GM12878 (cell line): ENCODE measurements around the gene EPHB2.

Experiments used
- CHD1 ChIP-seq: IDR thresholded peaks from 2 replicates; pipeline ENCODE4 v1.6.1; 2012; ENCODE audit warnings: low read depth, low read length, improper control_type of control experiment
- CTCF ChIP-seq, 3 experiments: IDR thresholded peaks in 2 of 3; conservative IDR thresholded peaks in 1 of 3; 2 replicates each; pipeline ENCODE4 v1.5.1; 2011; ENCODE audit warnings: low read depth in 3 of 3, low read length in 3 of 3, mild to moderate bottlenecking in 3 of 3, control low read depth in 2 of 3, moderate library complexity in 2 of 3, inconsistent platforms in 1 of 3, mixed read lengths in 1 of 3; ENCODE audit not compliant: control insufficient read depth in 2 of 3, insufficient read depth in 1 of 3; ENCODE audit errors: extremely low read depth in 1 of 3
- JUNB ChIP-seq: IDR thresholded peaks from 2 replicates; pipeline ENCODE4 v1.6.1; 2016; ENCODE audit warnings: antibody characterized with exemption, mild to moderate bottlenecking
- KLF5 ChIP-seq: fragments of 450-650 bp; IDR thresholded peaks from 2 replicates; pipeline ENCODE4 v1.6.1; 2014; ENCODE audit warnings: mild to moderate bottlenecking; ENCODE audit not compliant: partially characterized antibody
- POLR2A ChIP-seq: IDR thresholded peaks from 2 replicates; pipeline ENCODE4 v1.6.1; 2011; ENCODE audit warnings: low read depth, mild to moderate bottlenecking, low read length
- POLR2AphosphoS2 ChIP-seq: IDR thresholded peaks from 2 replicates; pipeline ENCODE4 v1.6.1; 2011; ENCODE audit warnings: low read depth, mild to moderate bottlenecking, low read length, improper control_type of control experiment, moderate library complexity
- POLR2AphosphoS5 ChIP-seq: IDR thresholded peaks from 2 replicates; pipeline ENCODE4 v1.6.1; 2011; ENCODE audit warnings: mild to moderate bottlenecking, low read length, inconsistent platforms
- POU2F2 ChIP-seq: IDR thresholded peaks from 3 replicates; pipeline ENCODE4 v1.6.1; 2011; ENCODE audit warnings: low read depth, mild to moderate bottlenecking, low read length, borderline replicate concordance
- SP1 ChIP-seq: IDR thresholded peaks from one replicate; pipeline ENCODE4 v1.6.1; 2011; ENCODE audit warnings: low read depth, low read length
- TAF1 ChIP-seq: IDR thresholded peaks from 2 replicates; pipeline ENCODE4 v1.6.1; 2011; ENCODE audit warnings: mild to moderate bottlenecking, low read depth, low read length, borderline replicate concordance
- TBL1XR1 ChIP-seq: IDR thresholded peaks from 2 replicates; pipeline ENCODE4 v1.6.1; 2012; ENCODE audit warnings: low read depth, low read length, improper control_type of control experiment
- TCF12 ChIP-seq: IDR thresholded peaks from 2 replicates; pipeline ENCODE4 v1.6.1; 2011; ENCODE audit warnings: low read depth, mild to moderate bottlenecking, low read length
- TF ChIP-seq, protein P1 (sequence below): fragments of 450-650 bp; IDR thresholded peaks from 2 replicates; pipeline ENCODE4 v1.6.1; 2017; ENCODE audit warnings: low read depth, mild to moderate bottlenecking, moderate library complexity
- TF ChIP-seq, protein P2 (sequence below): fragments of 450-650 bp; IDR thresholded peaks from 2 replicates; pipeline ENCODE4 v1.6.1; 2018; ENCODE audit warnings: borderline replicate concordance, mild to moderate bottlenecking; ENCODE audit not compliant: partially characterized antibody

DNA sequence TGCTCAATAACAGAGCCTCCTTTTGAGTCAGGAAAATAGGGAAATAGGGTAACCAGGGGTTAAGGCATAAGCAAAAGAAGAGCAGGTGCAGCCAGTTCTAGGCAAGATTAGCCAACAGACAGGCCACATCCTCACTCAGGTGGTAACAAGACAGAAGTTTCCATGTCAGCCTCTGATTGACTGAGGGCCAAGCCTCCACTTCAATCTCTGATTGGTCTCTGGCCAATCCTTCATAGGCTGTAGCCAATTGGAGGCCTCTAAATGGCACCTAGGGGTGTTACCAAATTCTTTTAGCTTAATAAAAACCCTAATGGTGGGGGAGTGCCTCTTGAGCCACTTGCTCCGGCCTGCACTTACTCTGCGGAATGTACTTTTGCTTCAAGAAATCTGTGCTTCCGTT lies 224.8 kb downstream of the EPHB2 start:
- TF ChIP-seq TCF12 (no peak), POLR2A (no peak), POU2F2 (no peak), POLR2AphosphoS2 (no peak), JUNB (no peak), KLF5 (no peak), TAF1 (no peak), TBL1XR1 (no peak), SP1 (no peak), CHD1 (no peak), CTCF (IDR thresholded peaks at IDR 0.05 in 2 of 3, conservative IDR thresholded peaks at IDR 0.05 in 1 of 3; ENCODE audit: control insufficient read depth in 2 of 3, extremely low read depth in 1 of 3, insufficient read depth in 1 of 3, low read depth in 3 of 3, low read length in 3 of 3) (no peak), POLR2AphosphoS5 (no peak)
- TF ChIP-seq, protein P1, sequence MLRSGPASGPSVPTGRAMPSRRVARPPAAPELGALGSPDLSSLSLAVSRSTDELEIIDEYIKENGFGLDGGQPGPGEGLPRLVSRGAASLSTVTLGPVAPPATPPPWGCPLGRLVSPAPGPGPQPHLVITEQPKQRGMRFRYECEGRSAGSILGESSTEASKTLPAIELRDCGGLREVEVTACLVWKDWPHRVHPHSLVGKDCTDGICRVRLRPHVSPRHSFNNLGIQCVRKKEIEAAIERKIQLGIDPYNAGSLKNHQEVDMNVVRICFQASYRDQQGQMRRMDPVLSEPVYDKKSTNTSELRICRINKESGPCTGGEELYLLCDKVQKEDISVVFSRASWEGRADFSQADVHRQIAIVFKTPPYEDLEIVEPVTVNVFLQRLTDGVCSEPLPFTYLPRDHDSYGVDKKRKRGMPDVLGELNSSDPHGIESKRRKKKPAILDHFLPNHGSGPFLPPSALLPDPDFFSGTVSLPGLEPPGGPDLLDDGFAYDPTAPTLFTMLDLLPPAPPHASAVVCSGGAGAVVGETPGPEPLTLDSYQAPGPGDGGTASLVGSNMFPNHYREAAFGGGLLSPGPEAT: no peak
- TF ChIP-seq, protein P2, sequence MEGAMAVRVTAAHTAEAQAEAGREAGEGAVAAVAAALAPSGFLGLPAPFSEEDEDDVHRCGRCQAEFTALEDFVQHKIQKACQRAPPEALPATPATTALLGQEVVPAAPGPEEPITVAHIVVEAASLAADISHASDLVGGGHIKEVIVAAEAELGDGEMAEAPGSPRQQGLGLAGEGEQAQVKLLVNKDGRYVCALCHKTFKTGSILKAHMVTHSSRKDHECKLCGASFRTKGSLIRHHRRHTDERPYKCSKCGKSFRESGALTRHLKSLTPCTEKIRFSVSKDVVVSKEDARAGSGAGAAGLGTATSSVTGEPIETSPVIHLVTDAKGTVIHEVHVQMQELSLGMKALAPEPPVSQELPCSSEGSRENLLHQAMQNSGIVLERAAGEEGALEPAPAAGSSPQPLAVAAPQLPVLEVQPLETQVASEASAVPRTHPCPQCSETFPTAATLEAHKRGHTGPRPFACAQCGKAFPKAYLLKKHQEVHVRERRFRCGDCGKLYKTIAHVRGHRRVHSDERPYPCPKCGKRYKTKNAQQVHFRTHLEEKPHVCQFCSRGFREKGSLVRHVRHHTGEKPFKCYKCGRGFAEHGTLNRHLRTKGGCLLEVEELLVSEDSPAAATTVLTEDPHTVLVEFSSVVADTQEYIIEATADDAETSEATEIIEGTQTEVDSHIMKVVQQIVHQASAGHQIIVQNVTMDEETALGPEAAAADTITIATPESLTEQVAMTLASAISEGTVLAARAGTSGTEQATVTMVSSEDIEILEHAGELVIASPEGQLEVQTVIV: no peak
